ENCODE results near the gene OTOP2. TPM values are rescaled to one million over a fixed set of nuclear protein-coding genes. Genes with fewer than 3 reads are reported as not detected.
A peak's percentile ranks its signal among the peaks of the same experiment; 100 is the strongest.

Gene OTOP2
- total and polyA plus RNA-seq, 4 donors, result not detected

DNA sequence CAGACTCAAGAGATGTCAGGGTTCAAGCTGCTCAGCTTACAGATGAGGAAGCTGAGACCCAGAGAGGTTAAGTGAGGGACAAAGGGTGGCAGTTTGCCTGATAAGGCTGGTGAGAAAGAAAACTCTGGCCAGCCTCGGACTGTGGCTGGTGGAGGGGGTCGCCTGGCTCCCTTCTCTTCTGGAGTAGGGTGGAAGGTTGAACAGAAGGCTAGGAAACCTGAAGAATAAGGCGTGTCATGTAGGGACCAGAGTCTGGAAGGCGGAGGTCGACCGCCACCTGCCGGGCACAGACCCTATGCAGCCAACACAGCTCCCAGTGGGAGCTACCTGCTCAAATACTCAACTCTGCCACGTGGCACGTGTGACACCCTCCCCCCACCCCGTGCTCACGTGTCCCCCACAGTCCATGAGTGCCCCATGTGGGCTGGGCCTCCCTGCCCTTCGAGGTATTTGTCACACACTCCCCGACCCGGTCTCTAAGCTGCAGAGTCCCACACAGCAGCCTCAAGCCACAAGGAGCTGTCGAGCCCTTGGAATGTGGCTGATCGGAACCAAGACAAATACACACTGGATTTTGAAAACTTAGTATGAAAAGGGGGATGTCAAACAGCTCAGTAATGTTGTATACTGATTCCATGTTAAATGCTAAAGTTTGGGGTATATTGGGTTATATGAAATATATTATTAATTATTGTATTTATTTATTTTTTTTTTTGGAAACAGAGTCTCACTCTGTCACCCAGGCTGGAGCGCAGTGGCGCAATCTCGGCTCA, 36.7 kb downstream of the OTOP2 start:
- ATAC-seq (ENCODE audit: insufficient read depth, low FRiP score) (no peak), DNase-seq (peak; percentile 31 to 69 (median 65))
- H3K9ac ChIP-seq (ENCODE audit: insufficient read depth in 1 of 2, low read length in 2 of 2), result no peak overlapping the region
- WGBS, 2 donors, result 44% methylated on average over 19 of the region's 19 CpGs
- H3K36me3 ChIP-seq (ENCODE audit: control insufficient read depth in 4 of 4, insufficient read depth in 4 of 4, low read length in 4 of 4), result peaks cover 0 to 6% (median 0%) of the 10 kb centered on the region in 4 donors
- no peaks in the 10 kb centered on the region for H3K27me3 ChIP-seq (ENCODE audit: control insufficient read depth in 3 of 3, insufficient read depth in 3 of 3, low read length in 2 of 3)
- H3K4me3 ChIP-seq, result no peak overlapping the region
- no peaks in the 10 kb centered on the region for H3K9me3 ChIP-seq (ENCODE audit: control insufficient read depth in 4 of 4, insufficient read depth in 3 of 4, low read length in 3 of 4)
- H3K27ac ChIP-seq (ENCODE audit: low read depth in 1 of 2, low read length in 1 of 2), result no peak overlapping the region
- no peak for TF ChIP-seq CTCF (IDR thresholded peaks at IDR 0.05; ENCODE audit: control extremely low read depth, extremely low read depth)
- H3K4me1 ChIP-seq (ENCODE audit: control insufficient read depth in 5 of 5, insufficient read depth in 5 of 5, low read length in 5 of 5), result peaks cover 0 to 3% (median 0%) of the 10 kb centered on the region in 5 donors

- peak; percentile 88 to 91 (median 89) for DNase-seq
- TF ChIP-seq CTCF (IDR thresholded peaks at IDR 0.05; ENCODE audit: control extremely low read depth, extremely low read depth), result peak; percentile 63
Measured at GRCh38 chr17:74961657-74962350, 37.7 kb downstream of the OTOP2 start.

DNA sequence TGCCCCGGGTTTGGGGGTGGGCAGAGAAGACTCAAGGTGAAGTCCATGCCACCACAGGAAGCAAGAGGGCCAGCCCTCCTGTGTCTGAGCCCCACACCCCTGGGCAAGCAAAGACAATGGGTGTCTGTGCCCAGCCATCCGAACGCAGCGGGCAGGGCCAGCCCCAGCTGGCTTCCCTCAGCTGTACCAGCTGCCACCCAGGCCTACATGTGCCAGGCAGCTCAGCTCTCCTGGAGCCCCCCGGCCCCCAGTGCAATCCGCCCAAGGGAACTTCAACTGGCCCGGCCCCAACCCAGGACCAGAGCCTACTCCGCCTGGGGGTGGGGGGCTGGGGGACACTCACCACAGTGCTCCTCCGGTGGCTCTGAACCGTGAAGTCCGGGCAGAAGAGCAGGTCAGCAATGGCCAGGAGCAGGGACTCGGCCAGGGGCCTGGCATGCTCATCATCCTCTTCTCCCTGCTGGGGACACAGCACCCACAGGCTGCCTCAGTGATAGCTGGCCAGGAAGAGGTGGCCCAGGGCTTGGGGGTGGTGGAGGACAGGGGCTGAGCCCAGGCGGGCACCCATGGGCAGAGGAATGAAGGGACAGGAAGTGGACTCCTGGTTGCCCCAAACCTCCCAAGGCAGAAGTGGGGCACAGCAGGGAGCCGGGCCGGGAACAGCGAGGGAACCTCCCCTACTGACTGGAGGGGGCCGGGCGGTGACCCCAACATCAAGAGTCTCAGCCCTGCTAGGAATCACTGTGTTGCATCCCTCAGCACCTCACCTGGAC, 38.7 kb downstream of the OTOP2 start:
- no peak overlapping the region for H3K4me3 ChIP-seq
- TF ChIP-seq CTCF (IDR thresholded peaks at IDR 0.05; ENCODE audit: control extremely low read depth, extremely low read depth), result no peak
- H3K4me1 ChIP-seq (ENCODE audit: control insufficient read depth in 5 of 5, insufficient read depth in 5 of 5, low read length in 5 of 5), result peaks cover 0 to 7% (median 0%) of the 10 kb centered on the region in 5 donors
- H3K27ac ChIP-seq (ENCODE audit: low read depth in 1 of 2, low read length in 1 of 2), result no peak overlapping the region
- ATAC-seq (ENCODE audit: insufficient read depth, low FRiP score) (no peak), DNase-seq (no peak)
- H3K27me3 ChIP-seq (ENCODE audit: control insufficient read depth in 3 of 3, insufficient read depth in 3 of 3, low read length in 2 of 3), result no peaks in the 10 kb centered on the region
- WGBS, 2 donors, result 79 to 96% methylated on average over 15 to 18 of the region's 18 CpGs
- H3K36me3 ChIP-seq (ENCODE audit: control insufficient read depth in 4 of 4, insufficient read depth in 4 of 4, low read length in 4 of 4), result peaks cover 0 to 6% (median 0%) of the 10 kb centered on the region in 4 donors
- no peaks in the 10 kb centered on the region for H3K9me3 ChIP-seq (ENCODE audit: control insufficient read depth in 4 of 4, insufficient read depth in 3 of 4, low read length in 3 of 4)
- no peak overlapping the region for H3K9ac ChIP-seq (ENCODE audit: insufficient read depth in 1 of 2, low read length in 2 of 2)

More at GRCh38 chr17:74961657-74962350, 37.7 kb downstream of the OTOP2 start:
- peaks cover 0 to 3% (median 0%) of the 10 kb centered on the region in 5 donors for H3K4me1 ChIP-seq (ENCODE audit: control insufficient read depth in 5 of 5, insufficient read depth in 5 of 5, low read length in 5 of 5)
- H3K4me3 ChIP-seq, result no peak overlapping the region
- H3K36me3 ChIP-seq (ENCODE audit: control insufficient read depth in 4 of 4, insufficient read depth in 4 of 4, low read length in 4 of 4), result peaks cover 0 to 6% (median 0%) of the 10 kb centered on the region in 4 donors
- no peak overlapping the region for H3K27ac ChIP-seq (ENCODE audit: low read depth in 1 of 2, low read length in 1 of 2)
- ATAC-seq (ENCODE audit: insufficient read depth, low FRiP score), result peak; percentile 74
- no peaks in the 10 kb centered on the region for H3K27me3 ChIP-seq (ENCODE audit: control insufficient read depth in 3 of 3, insufficient read depth in 3 of 3, low read length in 2 of 3)
- WGBS, 2 donors, result 47% methylated on average over 23 of the region's 23 CpGs
- no peaks in the 10 kb centered on the region for H3K9me3 ChIP-seq (ENCODE audit: control insufficient read depth in 4 of 4, insufficient read depth in 3 of 4, low read length in 3 of 4)
- no peak overlapping the region for H3K9ac ChIP-seq (ENCODE audit: insufficient read depth in 1 of 2, low read length in 2 of 2)

All from lung (tissue), 12 donors.